ENCODE measurements around the gene ELL.

The ELL gene

GRCh38 chr19:18521692-18522123 lies at the start of gene ELL:
TSS of gene ELL (minus strand) at chr19:18522070. CDS start at chr19:18522055, 15 bp downstream.
- no peak for TF ChIP-seq CTCF (IDR thresholded peaks at IDR 0.05; ENCODE audit: low read depth, low read length, missing control alignments)
- Histone ChIP-seq H3K4me3 (ENCODE audit: low read depth, low read length) (peak within 1 kb of the TSS; percentile 93), H3K27ac (peak within 1 kb of the TSS; percentile 78), H3K36me3 (replicated peaks) (no peaks in the 10 kb centered on the region), H3K27me3 (replicated peaks) (no peaks in the 10 kb centered on the region)
- in situ Hi-C loops (cut with HindIII; ENCODE audit: low pct_ligation_motif_present, low sequenced_read_pairs): no loop called here
- DNase-seq: no peak

GRCh38 chr19:18568367-18568766 lies 46.5 kb upstream of the ELL start:
- H3K27ac ChIP-seq: no peak overlapping the region
- in situ Hi-C loops (cut with HindIII; ENCODE audit: low pct_ligation_motif_present, low sequenced_read_pairs): no loop called here
- TF ChIP-seq CTCF (IDR thresholded peaks at IDR 0.05; ENCODE audit: low read depth, low read length, missing control alignments): no peak
- no peak for DNase-seq
- no peaks in the 10 kb centered on the region for H3K27me3 ChIP-seq (replicated peaks)
- peaks cover 67% of the 10 kb centered on the region for H3K36me3 ChIP-seq (replicated peaks)
- H3K4me3 ChIP-seq (ENCODE audit: low read depth, low read length): no peak overlapping the region

GRCh38 chr19:18566953-18567352 lies 45.1 kb upstream of the ELL start:
- no peak for DNase-seq
- Histone ChIP-seq H3K27me3 (replicated peaks) (no peaks in the 10 kb centered on the region), H3K27ac (no peak overlapping the region), H3K4me3 (ENCODE audit: low read depth, low read length) (no peak overlapping the region), H3K36me3 (replicated peaks) (peaks cover 65% of the 10 kb centered on the region)
- in situ Hi-C loops (cut with HindIII; ENCODE audit: low pct_ligation_motif_present, low sequenced_read_pairs): no loop called here
- TF ChIP-seq CTCF (IDR thresholded peaks at IDR 0.05; ENCODE audit: low read depth, low read length, missing control alignments): no peak

GRCh38 chr19:18562086-18562485 lies 40.2 kb upstream of the ELL start:
- no peak for TF ChIP-seq CTCF (IDR thresholded peaks at IDR 0.05; ENCODE audit: low read depth, low read length, missing control alignments)
- in situ Hi-C loops (cut with HindIII; ENCODE audit: low pct_ligation_motif_present, low sequenced_read_pairs): no loop called here
- no peak overlapping the region for H3K27ac ChIP-seq
- DNase-seq: no peak
- no peak overlapping the region for H3K4me3 ChIP-seq (ENCODE audit: low read depth, low read length)
- H3K27me3 ChIP-seq (replicated peaks): no peaks in the 10 kb centered on the region
- peaks cover 42% of the 10 kb centered on the region for H3K36me3 ChIP-seq (replicated peaks)

GRCh38 chr19:18559685-18560084 lies 37.8 kb upstream of the ELL start:
- H3K27ac ChIP-seq: no peak overlapping the region
- DNase-seq: no peak
- TF ChIP-seq CTCF (IDR thresholded peaks at IDR 0.05; ENCODE audit: low read depth, low read length, missing control alignments): no peak
- peaks cover 21% of the 10 kb centered on the region for H3K36me3 ChIP-seq (replicated peaks)
- in situ Hi-C loops (cut with HindIII; ENCODE audit: low pct_ligation_motif_present, low sequenced_read_pairs): no loop called here
- no peaks in the 10 kb centered on the region for H3K27me3 ChIP-seq (replicated peaks)
- no peak overlapping the region for H3K4me3 ChIP-seq (ENCODE audit: low read depth, low read length)

- peak overlapping the region; percentile 80 for H3K27ac ChIP-seq
- H3K4me3 ChIP-seq (ENCODE audit: low read depth, low read length): peak overlapping the region; percentile 99
- DNase-seq: no peak
- H3K36me3 ChIP-seq (replicated peaks): peaks cover 11% of the 10 kb centered on the region
- in situ Hi-C loops (cut with HindIII; ENCODE audit: low pct_ligation_motif_present, low sequenced_read_pairs): no loop called here
- H3K27me3 ChIP-seq (replicated peaks): no peaks in the 10 kb centered on the region
- TF ChIP-seq CTCF (IDR thresholded peaks at IDR 0.05; ENCODE audit: low read depth, low read length, missing control alignments): no peak
These were observed 36.7 kb upstream of the ELL start for GRCh38 chr19:18558604-18559003.

All from brain microvascular endothelial cell (primary cell).